RWPE1 (cell line): ENCODE measurements around the gene C16orf54.
"Not testable (repeated sequence)": the region's sequence is repeated elsewhere in the genome, so short reads cannot be mapped to it uniquely, and the experiment has no call there.

Source experiments
- CTCF ChIA-PET: fragments of 350-600 bp; sonication (Branson Sonifier 250); formaldehyde crosslinking; extraction: SDS; loops from one replicate; lab custom pipeline; 2021; lab: Yijun Ruan, JAX
- POLR2A ChIA-PET: fragments of 400-600 bp; formaldehyde crosslinking; extraction: SDS; loops from one replicate; lab custom pipeline; 2020; ENCODE audit warnings: antibody characterized with exemption; ENCODE audit not compliant: low non-redundant PET; lab: Yijun Ruan, JAX
- DNase-seq: peaks from one replicate; pipeline ENCODE4 v3.0.0; 2012; ENCODE audit warnings: low spot score
- H3K27ac ChIP-seq: fragments of 450-650 bp; 2 replicates; pipeline ENCODE4 v1.5.1; 2017
- CTCF ChIP-seq: fragments of 450-650 bp; conservative IDR thresholded peaks from 2 replicates; pipeline ENCODE4 v1.5.1; 2017; ENCODE audit warnings: low read depth, mild to moderate bottlenecking

The C16orf54 gene

GRCh38 chr16:29699324-29700219 lies 46.2 kb downstream of the C16orf54 start:
- no peak for TF ChIP-seq CTCF
- H3K27ac ChIP-seq: no peak overlapping the region
- DNase-seq: no peak
- POLR2A ChIA-PET: no interaction called here
- CTCF ChIA-PET: interaction anchor here (0.6 to 2.2 kb wide), 10 partner anchors 8 to 342 kb away, joined by 3 to 8 read pairs (median 5); no protein-coding TSS in a partner anchor

- ChIA-PET POLR2A (no interaction called here), CTCF (interaction anchor here (0.5 to 2.2 kb wide), 4 partner anchors 30 to 1207 kb away, joined by 3 to 7 read pairs (median 4); partner anchors contain the start of gene CLN3)
- no peak for TF ChIP-seq CTCF
- no peak for DNase-seq
- no peak overlapping the region for H3K27ac ChIP-seq
These were observed 47.1 kb downstream of the C16orf54 start for GRCh38 chr16:29698484-29699323.

- DNase-seq: no peak
- POLR2A ChIA-PET: no interaction called here
- no peak for TF ChIP-seq CTCF
- no peak overlapping the region for H3K27ac ChIP-seq
- CTCF ChIA-PET: interaction anchor here (0.5 kb wide), 1 partner anchor 1206 kb away, joined by 3 read pairs; the partner anchor contains the start of gene CLN3
These were observed 47.7 kb downstream of the C16orf54 start for GRCh38 chr16:29698042-29698441.

- no peak overlapping the region for H3K27ac ChIP-seq
- ChIA-PET CTCF (interaction anchor here (1.2 kb wide), 1 partner anchor 32 kb away, joined by 4 read pairs; no protein-coding TSS in a partner anchor), POLR2A (no interaction called here)
- no peak for TF ChIP-seq CTCF
- no peak for DNase-seq
These were observed 48.4 kb downstream of the C16orf54 start for GRCh38 chr16:29697391-29697790.

GRCh38 chr16:29696881-29697331 lies 48.9 kb downstream of the C16orf54 start:
- H3K27ac ChIP-seq: no peak overlapping the region
- CTCF ChIA-PET: interaction anchor here (1.2 kb wide), 1 partner anchor 32 kb away, joined by 4 read pairs; no protein-coding TSS in a partner anchor
- no peak for DNase-seq
- POLR2A ChIA-PET: no interaction called here
- TF ChIP-seq CTCF: no peak

GRCh38 chr16:29695675-29696074 lies 50.1 kb downstream of the C16orf54 start:
- H3K27ac ChIP-seq, DNase-seq, POLR2A ChIA-PET: not testable (repeated sequence)
- CTCF ChIA-PET: interaction anchor here (0.5 to 0.6 kb wide), 2 partner anchors 34 to 90 kb away, joined by 3 read pairs; no protein-coding TSS in a partner anchor
